DOHH2 (cell line): ENCODE data around the gene CYP2A6.

Experiments
- EZH2phosphoT487 ChIP-seq: fragments of 200-600 bp; sonication (generic); IDR thresholded peaks from 2 replicates; pipeline ENCODE4 v1.6.1; 2017; ENCODE audit warnings: borderline replicate concordance, mild to moderate bottlenecking, antibody characterized with exemption, low read length, moderate library complexity, mixed read lengths
- TF ChIP-seq, protein P1 (sequence below): fragments of 200-600 bp; sonication (generic); IDR thresholded peaks from one replicate; pipeline ENCODE4 v1.5.1; 2014; ENCODE audit warnings: antibody characterized with exemption, mild to moderate bottlenecking, low read depth, low read length; ENCODE audit not compliant: poor library complexity, severe bottlenecking

DNA sequence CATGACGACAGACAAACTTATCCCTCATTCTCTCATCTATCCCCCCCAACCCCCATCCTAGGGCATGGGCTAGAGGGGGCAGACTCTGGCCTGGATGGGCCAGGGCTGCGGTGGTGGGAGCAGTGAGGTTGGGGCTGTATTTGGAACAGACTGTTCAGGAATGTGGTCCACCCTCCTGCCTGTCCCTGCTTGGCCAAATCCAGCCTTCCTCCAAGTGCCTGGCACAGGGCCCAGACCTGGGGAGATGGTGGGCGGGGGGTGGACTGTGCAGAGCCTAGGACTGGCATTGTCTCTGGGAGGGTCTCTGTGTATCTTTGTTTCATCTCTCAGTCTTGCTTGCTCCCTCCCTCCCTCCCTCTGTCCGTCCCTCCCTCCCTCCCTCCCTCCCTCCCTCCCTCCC, 37.1 kb downstream of the CYP2A6 start:
- TF ChIP-seq, protein P1, sequence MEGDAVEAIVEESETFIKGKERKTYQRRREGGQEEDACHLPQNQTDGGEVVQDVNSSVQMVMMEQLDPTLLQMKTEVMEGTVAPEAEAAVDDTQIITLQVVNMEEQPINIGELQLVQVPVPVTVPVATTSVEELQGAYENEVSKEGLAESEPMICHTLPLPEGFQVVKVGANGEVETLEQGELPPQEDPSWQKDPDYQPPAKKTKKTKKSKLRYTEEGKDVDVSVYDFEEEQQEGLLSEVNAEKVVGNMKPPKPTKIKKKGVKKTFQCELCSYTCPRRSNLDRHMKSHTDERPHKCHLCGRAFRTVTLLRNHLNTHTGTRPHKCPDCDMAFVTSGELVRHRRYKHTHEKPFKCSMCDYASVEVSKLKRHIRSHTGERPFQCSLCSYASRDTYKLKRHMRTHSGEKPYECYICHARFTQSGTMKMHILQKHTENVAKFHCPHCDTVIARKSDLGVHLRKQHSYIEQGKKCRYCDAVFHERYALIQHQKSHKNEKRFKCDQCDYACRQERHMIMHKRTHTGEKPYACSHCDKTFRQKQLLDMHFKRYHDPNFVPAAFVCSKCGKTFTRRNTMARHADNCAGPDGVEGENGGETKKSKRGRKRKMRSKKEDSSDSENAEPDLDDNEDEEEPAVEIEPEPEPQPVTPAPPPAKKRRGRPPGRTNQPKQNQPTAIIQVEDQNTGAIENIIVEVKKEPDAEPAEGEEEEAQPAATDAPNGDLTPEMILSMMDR: no peak
- TF ChIP-seq EZH2phosphoT487: no peak
